B cell (primary cell): ENCODE measurements around the gene IFI16. TPM values are rescaled to one million over a fixed set of nuclear protein-coding genes. Genes with fewer than 3 reads are reported as not detected.

Experiments used
- ATAC-seq: fragments of 200-7000 bp; cut with Tn5 transposase; one replicate; pipeline ENCODE4 v1.10.0; 2021; ENCODE audit warnings: low read depth, mild to moderate bottlenecking, moderate number of reproducible peaks, moderate library complexity
- CTCF ChIA-PET: fragments of 350-600 bp; sonication (Branson Sonifier 250); formaldehyde crosslinking; loops from one replicate; lab custom pipeline; 2021; ENCODE audit warnings: antibody characterized with exemption, inconsistent platforms; lab: Charles Lee
- POLR2A ChIA-PET: fragments of 350-600 bp; sonication (Branson Sonifier 250); formaldehyde crosslinking; loops from one replicate; lab custom pipeline; 2021; ENCODE audit warnings: antibody characterized with exemption; lab: Charles Lee
- DNase-seq: peaks from one replicate; pipeline ENCODE4 v3.0.0; 2013
- H2AFZ ChIP-seq: 2 replicates; pipeline ENCODE4 v1.6.1; 2012; ENCODE audit warnings: mild to moderate bottlenecking, low read depth, low read length; ENCODE audit not compliant: insufficient read depth, poor library complexity, severe bottlenecking
- H3K27ac ChIP-seq, 2 donors: 1 replicate in 1 of 2; 2 replicates in 1 of 2; pipeline ENCODE4 v1.5.1; 2012 to 2013; ENCODE audit warnings: low read length in 2 of 2, mild to moderate bottlenecking in 2 of 2, moderate library complexity in 1 of 2
- H3K27me3 ChIP-seq, 4 experiments: fragments of 200-600 bp in 1 of 4; sonication (generic) in 1 of 4; replicated peaks in 1 of 4; 1 replicate in 2 of 4; 2 replicates in 2 of 4; pipeline versions ENCODE4 v1.6.1 to v1.7.0; 2013 to 2016; ENCODE audit warnings: low read length in 3 of 4, mild to moderate bottlenecking in 2 of 4, mixed read lengths in 1 of 4, moderate library complexity in 1 of 4; ENCODE audit not compliant: insufficient read depth in 4 of 4, control insufficient read depth in 3 of 4; ENCODE audit errors: control extremely low read depth in 1 of 4
- H3K36me3 ChIP-seq, 2 experiments: replicated peaks in 1 of 2; 1 replicate in 1 of 2; 2 replicates in 1 of 2; pipeline versions ENCODE4 v1.6.1 to v1.7.1; 2013; ENCODE audit warnings: low read length in 1 of 2; ENCODE audit not compliant: insufficient read depth in 2 of 2, control insufficient read depth in 1 of 2; ENCODE audit errors: control extremely low read depth in 1 of 2, extremely low read depth in 1 of 2
- H3K4me1 ChIP-seq, 2 donors: fragments of 200-600 bp in 1 of 2; sonication (generic) in 1 of 2; 1 replicate in 1 of 2; 2 replicates in 1 of 2; pipeline versions ENCODE4 v1.5.1 to v1.6.1; 2013 to 2017; ENCODE audit warnings: low read length in 2 of 2; ENCODE audit not compliant: control insufficient read depth in 2 of 2, insufficient read depth in 2 of 2
- H3K4me2 ChIP-seq: replicated peaks from 2 replicates; pipeline ENCODE3; 2012; ENCODE audit warnings: mild to moderate bottlenecking, low read depth, low read length; ENCODE audit not compliant: poor library complexity, severe bottlenecking
- H3K4me3 ChIP-seq, 5 experiments: fragments of 200-600 bp in 1 of 5; sonication (generic) in 1 of 5; 1 replicate in 3 of 5; 2 replicates in 2 of 5; pipeline versions ENCODE4 v1.5.1 to v1.7.0; 2011 to 2016; ENCODE audit warnings: low read length in 4 of 5, mild to moderate bottlenecking in 4 of 5, low read depth in 2 of 5, control low read depth in 1 of 5, moderate library complexity in 1 of 5; ENCODE audit not compliant: insufficient read depth in 1 of 5; ENCODE audit errors: control extremely low read depth in 1 of 5, extremely low read depth in 1 of 5
- H3K79me2 ChIP-seq: fragments of 200-600 bp; sonication (generic); one replicate; pipeline ENCODE4 v1.6.0; 2016; ENCODE audit warnings: low read length; ENCODE audit not compliant: control insufficient read depth, insufficient read depth
- H3K9ac ChIP-seq: fragments of 200-600 bp; sonication (generic); 2 replicates; pipeline ENCODE4 v1.6.1; 2017; ENCODE audit warnings: mild to moderate bottlenecking, low read length, moderate library complexity
- H3K9me3 ChIP-seq, 3 donors: one replicate each; pipeline versions ENCODE4 v1.6.1 to v1.7.1; 2013; ENCODE audit warnings: low read length in 2 of 3; ENCODE audit not compliant: control insufficient read depth in 2 of 3, insufficient read depth in 1 of 3; ENCODE audit errors: control extremely low read depth in 1 of 3
- H4K20me1 ChIP-seq: 2 replicates; pipeline ENCODE4 v1.6.0; 2012; ENCODE audit warnings: mild to moderate bottlenecking, low read length; ENCODE audit not compliant: insufficient read depth, control insufficient read depth, poor library complexity, severe bottlenecking
- H3K27ac Mint-ChIP-seq: one replicate; pipeline ENCODE4 v1.8.0; 2021; ENCODE audit warnings: mixed read lengths
- H3K27me3 Mint-ChIP-seq: one replicate; pipeline ENCODE4 v1.8.0; 2021; ENCODE audit warnings: mixed read lengths
- H3K4me1 Mint-ChIP-seq: one replicate; pipeline ENCODE4 v1.8.0; 2021; ENCODE audit warnings: mixed read lengths
- H3K4me3 Mint-ChIP-seq: one replicate; pipeline ENCODE4 v1.8.0; 2021; ENCODE audit warnings: mixed read lengths
- H3K9me3 Mint-ChIP-seq: one replicate; pipeline ENCODE4 v1.8.0; 2022; ENCODE audit warnings: mixed read lengths; ENCODE audit not compliant: insufficient read depth
- CTCF ChIP-seq: fragments of 200-600 bp; IDR thresholded peaks from one replicate; pipeline ENCODE4 v1.8.0; 2022; ENCODE audit warnings: antibody characterized with exemption, mild to moderate bottlenecking
- EZH2 ChIP-seq: IDR thresholded peaks from 2 replicates; pipeline ENCODE4 v1.6.1; 2012; ENCODE audit warnings: borderline replicate concordance, low read depth, mild to moderate bottlenecking, moderate library complexity, low read length; ENCODE audit not compliant: insufficient read depth, poor library complexity, severe bottlenecking
- WGBS: methylation state at CpG from one replicate; pipeline ENCODE4 v1.1.5; 2013; ENCODE audit warnings: missing lambda C conversion rate; ENCODE audit not compliant: insufficient coverage; 5-methylcytosine and 5-hydroxymethylcytosine counted together
- intact Hi-C: fragments of 100-400 bp; cut with micrococcal nuclease; formaldehyde crosslinking; loops from one replicate; pipeline ENCODE4 v1.10.0; 2022
- polyA plus RNA-seq: library from polyadenylated mRNA; depleted of rRNA; stranded (reverse); fragments of >200 nt; gene quantifications from 2 replicates; pipeline ENCODE4 v1.2.3, GENCODE V29; 2012
- total RNA-seq, 2 donors: library from RNA; stranded (reverse); fragments of 120-200 nt in 1 of 2; gene quantifications; 1 replicate in 1 of 2; 2 replicates in 1 of 2; pipeline versions ENCODE4 v1.2.3 to v1.2.4, GENCODE V29; 2013 to 2022

IFI16 gene
- total and polyA plus RNA-seq, 2 donors (not counting 1 experiment from before 2014, with no cell fraction given), result 89.0 to 176 TPM

DNA sequence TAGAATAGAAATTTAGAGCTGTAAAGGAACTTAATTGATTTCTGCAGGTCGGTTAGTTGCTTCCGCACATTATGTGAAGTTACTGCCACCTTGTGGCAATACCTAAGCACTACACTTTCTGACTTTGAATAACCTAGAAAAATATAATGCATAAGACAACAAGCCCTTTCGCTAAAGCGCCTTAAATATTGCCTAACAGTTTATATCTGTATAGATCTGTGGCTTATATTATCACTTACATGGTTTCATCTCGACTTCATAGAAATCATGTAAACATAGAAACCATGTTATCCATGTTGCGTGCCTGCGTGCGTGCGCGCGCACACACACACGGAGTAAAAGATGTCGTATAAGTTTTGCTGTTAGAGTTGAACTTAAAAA lies 10.9 kb upstream of the IFI16 start:
- Histone ChIP-seq H3K9ac (peak overlapping the region; percentile 11), H3K36me3 (no peaks in the 10 kb centered on the region), H3K4me1 (peaks cover 6 to 12% of the 10 kb centered on the region in 2 donors), H2AFZ (peak overlapping the region; percentile 35), H3K27ac (no peak overlapping the region), H3K4me2 (peak overlapping the region; percentile 42), H3K9me3 (peaks cover 0 to 2% (median 0%) of the 10 kb centered on the region in 3 donors), H3K79me2 (no peaks in the 10 kb centered on the region), H3K4me3 (no peak overlapping the region), H3K27me3 (no peaks in the 10 kb centered on the region), H4K20me1 (no peaks in the 10 kb centered on the region)
- Mint-ChIP-seq H3K4me1 (peaks cover 22% of the 10 kb centered on the region), H3K27me3 (no peaks in the 10 kb centered on the region), H3K4me3 (peak overlapping the region; percentile 55), H3K27ac (no peak overlapping the region), H3K9me3 (no peaks in the 10 kb centered on the region)
- intact Hi-C loops, result loop anchor here (1.0 to 2.0 kb wide), 6 partner anchors 16 to 1006 kb away; partner anchors contain the start of gene KIRREL1
- WGBS, result no CpG with 5 or more reads among the region's 13 CpGs
- DNase-seq, result peak; percentile 80
- ChIA-PET CTCF (interaction anchor here (0.6 to 2.4 kb wide), 46 partner anchors 9 to 1035 kb away, joined by 3 to 31 read pairs (median 4); partner anchors contain the start of genes AIM2, CD1D, IFI16 and MNDA), POLR2A (no interaction called here)
- TF ChIP-seq EZH2, result no peak
- peak; percentile 98 for TF ChIP-seq CTCF
- ATAC-seq, result peak; percentile 73

GRCh38 chr1:158999316-159000069 lies 10.2 kb upstream of the IFI16 start:
- ATAC-seq (no peak), DNase-seq (no peak)
- peaks cover 22% of the 10 kb centered on the region for H3K4me1 Mint-ChIP-seq
- intact Hi-C loops, result loop anchor here (2.0 kb wide), 3 partner anchors 15 to 1007 kb away; partner anchors contain the start of gene KIRREL1
- H3K27ac Mint-ChIP-seq, result no peak overlapping the region
- H3K4me3 ChIP-seq, result no peak overlapping the region
- ChIA-PET POLR2A (interaction anchor here (0.6 kb wide), 1 partner anchor 30 kb away, joined by 4 read pairs; no protein-coding TSS in a partner anchor), CTCF (interaction anchor here (0.9 to 2.4 kb wide), 6 partner anchors 9 to 1036 kb away, joined by 3 to 17 read pairs (median 4); partner anchors contain the start of gene IFI16)
- WGBS, result 100% methylated on average over 6 of the region's 11 CpGs
- H3K9me3 ChIP-seq, result peaks cover 0 to 2% (median 0%) of the 10 kb centered on the region in 3 donors
- H2AFZ ChIP-seq, result no peak overlapping the region
- H3K9ac ChIP-seq, result no peak overlapping the region
- TF ChIP-seq CTCF, result no peak
- no peaks in the 10 kb centered on the region for H3K36me3 ChIP-seq
- H3K27me3 Mint-ChIP-seq, result no peaks in the 10 kb centered on the region
- H3K9me3 Mint-ChIP-seq, result no peaks in the 10 kb centered on the region
- H3K79me2 ChIP-seq, result no peaks in the 10 kb centered on the region
- H4K20me1 ChIP-seq, result no peaks in the 10 kb centered on the region
- no peak overlapping the region for H3K4me3 Mint-ChIP-seq
- H3K27ac ChIP-seq, result no peak overlapping the region
- no peaks in the 10 kb centered on the region for H3K27me3 ChIP-seq
- H3K4me2 ChIP-seq, result no peak overlapping the region
- peaks cover 6 to 12% of the 10 kb centered on the region in 2 donors for H3K4me1 ChIP-seq
